ENCODE measurements around the gene TIAM1. TPM values are rescaled to one million over a fixed set of nuclear protein-coding genes. Genes with fewer than 3 reads are reported as not detected.

Gene TIAM1
- total RNA-seq, 1 experiment from 2014 or later, result 3.7 TPM

DNA sequence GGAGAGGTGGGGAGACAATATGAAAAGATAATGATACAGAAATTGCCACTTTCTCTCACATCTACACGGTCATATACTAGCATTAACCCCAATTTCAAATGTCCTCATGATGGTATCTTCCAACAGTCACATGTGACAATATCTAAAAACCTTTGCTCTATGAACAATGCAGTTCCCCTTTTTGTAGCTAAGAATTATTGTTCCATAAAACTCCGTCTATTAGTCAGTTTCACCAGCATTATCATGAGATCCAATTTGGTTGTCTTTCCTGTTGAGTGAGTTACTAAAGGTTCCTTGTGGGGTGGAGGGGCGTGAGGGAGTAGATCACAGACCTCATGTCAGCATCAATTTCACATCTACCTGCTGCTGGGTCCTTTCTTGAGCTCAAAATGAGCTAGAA is 1.7 kb downstream of the TIAM1 start:
- no peaks in the 10 kb centered on the region for H3K36me3 ChIP-seq (ENCODE audit: control insufficient read depth, insufficient read depth, low read length)
- H3K9me3 ChIP-seq (ENCODE audit: control insufficient read depth, insufficient read depth, low read depth, low read length), result no peaks in the 10 kb centered on the region
- intact Hi-C loops (cut with micrococcal nuclease; ENCODE audit: unreplicated experiment) (no loop called here), in situ Hi-C loops (cut with HindIII; ENCODE audit: low pct_unique_long_range_greater_than_20kb, low sequenced_read_pairs) (no loop called here)
- CTCF ChIA-PET, result no interaction called here
- DNase-seq (ENCODE audit: low read depth, low spot score) (no peak), ATAC-seq (no peak)
- POLR2A ChIA-PET, result interaction anchor here (0.6 kb wide), 1 partner anchor 81 kb away, joined by 7 read pairs; no protein-coding TSS in a partner anchor
- peaks cover 6% of the 10 kb centered on the region; the same call in 1 of the 2 replicates for H3K27me3 ChIP-seq (ENCODE audit: control insufficient read depth, insufficient read depth, low read length)
- no peaks in the 10 kb centered on the region for H3K4me1 ChIP-seq (ENCODE audit: control insufficient read depth, insufficient read depth, low read length)
- TF ChIP-seq, protein P1, sequence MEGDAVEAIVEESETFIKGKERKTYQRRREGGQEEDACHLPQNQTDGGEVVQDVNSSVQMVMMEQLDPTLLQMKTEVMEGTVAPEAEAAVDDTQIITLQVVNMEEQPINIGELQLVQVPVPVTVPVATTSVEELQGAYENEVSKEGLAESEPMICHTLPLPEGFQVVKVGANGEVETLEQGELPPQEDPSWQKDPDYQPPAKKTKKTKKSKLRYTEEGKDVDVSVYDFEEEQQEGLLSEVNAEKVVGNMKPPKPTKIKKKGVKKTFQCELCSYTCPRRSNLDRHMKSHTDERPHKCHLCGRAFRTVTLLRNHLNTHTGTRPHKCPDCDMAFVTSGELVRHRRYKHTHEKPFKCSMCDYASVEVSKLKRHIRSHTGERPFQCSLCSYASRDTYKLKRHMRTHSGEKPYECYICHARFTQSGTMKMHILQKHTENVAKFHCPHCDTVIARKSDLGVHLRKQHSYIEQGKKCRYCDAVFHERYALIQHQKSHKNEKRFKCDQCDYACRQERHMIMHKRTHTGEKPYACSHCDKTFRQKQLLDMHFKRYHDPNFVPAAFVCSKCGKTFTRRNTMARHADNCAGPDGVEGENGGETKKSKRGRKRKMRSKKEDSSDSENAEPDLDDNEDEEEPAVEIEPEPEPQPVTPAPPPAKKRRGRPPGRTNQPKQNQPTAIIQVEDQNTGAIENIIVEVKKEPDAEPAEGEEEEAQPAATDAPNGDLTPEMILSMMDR (IDR thresholded peaks at IDR 0.05), result no peak
- no peak for TF ChIP-seq SIN3A (IDR thresholded peaks at IDR 0.05; ENCODE audit: borderline replicate concordance, insufficient read depth, low read depth, low read length)
- no peak for TF ChIP-seq TCF7L2 (IDR thresholded peaks at IDR 0.05; ENCODE audit: low read depth, low read length)
- no peak for TF ChIP-seq POLR2AphosphoS5 (IDR thresholded peaks at IDR 0.05; ENCODE audit: low read depth, low read length)
- TF ChIP-seq, protein P2, sequence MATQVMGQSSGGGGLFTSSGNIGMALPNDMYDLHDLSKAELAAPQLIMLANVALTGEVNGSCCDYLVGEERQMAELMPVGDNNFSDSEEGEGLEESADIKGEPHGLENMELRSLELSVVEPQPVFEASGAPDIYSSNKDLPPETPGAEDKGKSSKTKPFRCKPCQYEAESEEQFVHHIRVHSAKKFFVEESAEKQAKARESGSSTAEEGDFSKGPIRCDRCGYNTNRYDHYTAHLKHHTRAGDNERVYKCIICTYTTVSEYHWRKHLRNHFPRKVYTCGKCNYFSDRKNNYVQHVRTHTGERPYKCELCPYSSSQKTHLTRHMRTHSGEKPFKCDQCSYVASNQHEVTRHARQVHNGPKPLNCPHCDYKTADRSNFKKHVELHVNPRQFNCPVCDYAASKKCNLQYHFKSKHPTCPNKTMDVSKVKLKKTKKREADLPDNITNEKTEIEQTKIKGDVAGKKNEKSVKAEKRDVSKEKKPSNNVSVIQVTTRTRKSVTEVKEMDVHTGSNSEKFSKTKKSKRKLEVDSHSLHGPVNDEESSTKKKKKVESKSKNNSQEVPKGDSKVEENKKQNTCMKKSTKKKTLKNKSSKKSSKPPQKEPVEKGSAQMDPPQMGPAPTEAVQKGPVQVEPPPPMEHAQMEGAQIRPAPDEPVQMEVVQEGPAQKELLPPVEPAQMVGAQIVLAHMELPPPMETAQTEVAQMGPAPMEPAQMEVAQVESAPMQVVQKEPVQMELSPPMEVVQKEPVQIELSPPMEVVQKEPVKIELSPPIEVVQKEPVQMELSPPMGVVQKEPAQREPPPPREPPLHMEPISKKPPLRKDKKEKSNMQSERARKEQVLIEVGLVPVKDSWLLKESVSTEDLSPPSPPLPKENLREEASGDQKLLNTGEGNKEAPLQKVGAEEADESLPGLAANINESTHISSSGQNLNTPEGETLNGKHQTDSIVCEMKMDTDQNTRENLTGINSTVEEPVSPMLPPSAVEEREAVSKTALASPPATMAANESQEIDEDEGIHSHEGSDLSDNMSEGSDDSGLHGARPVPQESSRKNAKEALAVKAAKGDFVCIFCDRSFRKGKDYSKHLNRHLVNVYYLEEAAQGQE (IDR thresholded peaks at IDR 0.05; ENCODE audit: insufficient read depth in 1 of 2, low read depth in 2 of 2, low read length in 1 of 2), result no peak
- H3K4me3 ChIP-seq (ENCODE audit: low read depth in 2 of 2, low read length in 2 of 2), result peak overlapping the region in 1 of 2 experiments; percentile 74; a peak in 2 of 4 replicates
- BruUV-seq (replicated peaks), result no TSS peak
- H3K27ac ChIP-seq (ENCODE audit: low read length), result no peak overlapping the region

DNA sequence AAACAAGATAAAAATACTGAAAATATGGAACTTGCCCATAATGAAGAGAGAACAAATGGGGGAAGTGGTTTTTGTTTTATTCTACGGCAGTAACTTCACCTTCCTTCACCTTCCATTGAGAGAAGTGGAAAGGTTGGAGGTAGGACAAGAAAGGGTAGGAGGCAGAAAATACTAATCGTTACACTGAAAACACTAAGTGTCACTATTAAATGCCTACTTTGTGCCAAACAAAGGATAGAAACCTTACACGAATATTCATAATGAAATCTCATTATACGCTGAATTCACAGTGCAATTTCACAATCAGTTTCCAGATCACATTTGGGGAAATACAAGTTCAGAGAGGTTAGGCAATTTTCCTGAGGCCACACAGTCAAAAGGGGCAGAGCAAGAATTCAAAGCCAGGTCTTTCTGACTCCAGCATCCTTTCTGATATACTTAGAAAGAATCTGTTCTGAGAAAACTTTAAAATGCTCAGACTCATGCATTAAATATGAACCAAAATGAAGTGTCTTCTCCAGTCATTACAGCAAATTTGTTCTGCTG is 3.0 kb downstream of the TIAM1 start:
- no peaks in the 10 kb centered on the region for H3K4me1 ChIP-seq (ENCODE audit: control insufficient read depth, insufficient read depth, low read length)
- H3K4me3 ChIP-seq (ENCODE audit: low read depth in 2 of 2, low read length in 2 of 2), result no peak overlapping the region
- no peak for TF ChIP-seq POLR2AphosphoS5 (IDR thresholded peaks at IDR 0.05; ENCODE audit: low read depth, low read length)
- TF ChIP-seq, protein P2 (IDR thresholded peaks at IDR 0.05; ENCODE audit: insufficient read depth in 1 of 2, low read depth in 2 of 2, low read length in 1 of 2), result no peak
- no peak for TF ChIP-seq SIN3A (IDR thresholded peaks at IDR 0.05; ENCODE audit: borderline replicate concordance, insufficient read depth, low read depth, low read length)
- TF ChIP-seq, protein P1 (IDR thresholded peaks at IDR 0.05), result no peak
- TF ChIP-seq TCF7L2 (IDR thresholded peaks at IDR 0.05; ENCODE audit: low read depth, low read length), result no peak
- CTCF ChIA-PET, result no interaction called here
- in situ Hi-C loops (cut with HindIII; ENCODE audit: low pct_unique_long_range_greater_than_20kb, low sequenced_read_pairs), result no loop called here
- H3K9me3 ChIP-seq (ENCODE audit: control insufficient read depth, insufficient read depth, low read depth, low read length), result no peaks in the 10 kb centered on the region
- intact Hi-C loops (cut with micrococcal nuclease; ENCODE audit: unreplicated experiment), result no loop called here
- no peak overlapping the region for H3K27ac ChIP-seq (ENCODE audit: low read length)
- H3K36me3 ChIP-seq (ENCODE audit: control insufficient read depth, insufficient read depth, low read length), result no peaks in the 10 kb centered on the region
- peaks cover 6% of the 10 kb centered on the region; the same call in 1 of the 2 replicates for H3K27me3 ChIP-seq (ENCODE audit: control insufficient read depth, insufficient read depth, low read length)
- DNase-seq (ENCODE audit: low read depth, low spot score) (no peak), ATAC-seq (no peak)
- POLR2A ChIA-PET, result no interaction called here
- BruUV-seq (replicated peaks), result no TSS peak
